ENCODE measurements around the gene NKAIN1. TPM values are rescaled to one million over a fixed set of nuclear protein-coding genes. Genes with fewer than 3 reads are reported as not detected.
A peak's percentile ranks its signal among the peaks of the same experiment; 100 is the strongest.
"Not testable (repeated sequence)": the region's sequence is repeated elsewhere in the genome, so short reads cannot be mapped to it uniquely, and the experiment has no call there.

Gene NKAIN1
- total RNA-seq, 4 donors from 2014 or later = 0.09 to 0.30 (median 0.12) TPM; not detected in 1

DNA sequence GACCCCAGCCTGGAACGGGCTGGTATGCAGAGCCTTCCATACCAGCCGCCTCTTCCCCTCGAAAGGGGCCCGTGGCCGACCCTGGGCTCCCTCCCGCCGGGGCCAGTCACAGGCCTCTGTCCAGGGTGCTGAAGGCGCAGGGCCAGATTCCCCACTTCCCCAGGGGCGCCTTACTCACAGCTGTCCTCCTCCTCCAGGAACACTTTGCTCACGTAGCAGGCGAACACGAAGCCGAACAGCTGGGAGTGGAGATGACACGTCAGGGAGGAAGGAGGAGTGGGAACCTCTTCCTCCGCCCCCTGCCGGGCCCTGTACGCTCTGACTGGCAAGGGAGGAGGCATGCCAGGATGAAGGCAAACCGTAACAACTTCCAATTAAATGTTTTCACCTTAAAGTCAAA, 57.3 kb downstream of the NKAIN1 start:
- 3 to 4% methylated on average over 8 of the region's 18 CpGs for WGBS, 2 donors
- H3K4me1 ChIP-seq = peaks cover 13 to 25% (median 13%) of the 10 kb centered on the region in 3 donors
- H3K27me3 ChIP-seq = peaks cover 0 to 72% (median 0%) of the 10 kb centered on the region in 4 donors
- peak; percentile 10 for DNase-seq
- H3K4me3 ChIP-seq = peak overlapping the region in 3 of 4 donors; percentile 19 to 40 (median 32)
- H3K36me3 ChIP-seq = no peaks in the 10 kb centered on the region
- TF ChIP-seq, protein P1, sequence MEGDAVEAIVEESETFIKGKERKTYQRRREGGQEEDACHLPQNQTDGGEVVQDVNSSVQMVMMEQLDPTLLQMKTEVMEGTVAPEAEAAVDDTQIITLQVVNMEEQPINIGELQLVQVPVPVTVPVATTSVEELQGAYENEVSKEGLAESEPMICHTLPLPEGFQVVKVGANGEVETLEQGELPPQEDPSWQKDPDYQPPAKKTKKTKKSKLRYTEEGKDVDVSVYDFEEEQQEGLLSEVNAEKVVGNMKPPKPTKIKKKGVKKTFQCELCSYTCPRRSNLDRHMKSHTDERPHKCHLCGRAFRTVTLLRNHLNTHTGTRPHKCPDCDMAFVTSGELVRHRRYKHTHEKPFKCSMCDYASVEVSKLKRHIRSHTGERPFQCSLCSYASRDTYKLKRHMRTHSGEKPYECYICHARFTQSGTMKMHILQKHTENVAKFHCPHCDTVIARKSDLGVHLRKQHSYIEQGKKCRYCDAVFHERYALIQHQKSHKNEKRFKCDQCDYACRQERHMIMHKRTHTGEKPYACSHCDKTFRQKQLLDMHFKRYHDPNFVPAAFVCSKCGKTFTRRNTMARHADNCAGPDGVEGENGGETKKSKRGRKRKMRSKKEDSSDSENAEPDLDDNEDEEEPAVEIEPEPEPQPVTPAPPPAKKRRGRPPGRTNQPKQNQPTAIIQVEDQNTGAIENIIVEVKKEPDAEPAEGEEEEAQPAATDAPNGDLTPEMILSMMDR (IDR thresholded peaks at IDR 0.05) = peak in 3 of 6 experiments; percentile 24 to 71 (median 30)
- TF ChIP-seq POLR2A (IDR thresholded peaks at IDR 0.05) = no peak
- intact Hi-C loops (cut with DNase I) = loop anchor here (10.0 kb wide), 1 partner anchor 362 kb away; no protein-coding TSS in a partner anchor
- no peaks in the 10 kb centered on the region for H3K9me3 ChIP-seq
- peak overlapping the region in 3 of 4 donors; percentile 53 to 82 (median 75) for H3K27ac ChIP-seq

- Histone ChIP-seq H3K9me3 (no peaks in the 10 kb centered on the region), H3K4me1 (peaks cover 13 to 25% (median 13%) of the 10 kb centered on the region in 3 donors), H3K27me3 (peaks cover 0 to 66% (median 0%) of the 10 kb centered on the region in 4 donors), H3K4me3 (peak overlapping the region in 3 of 4 donors; percentile 19 to 40 (median 32)), H3K27ac (peak overlapping the region in 2 of 4 donors; percentile 19 to 82), H3K36me3 (no peaks in the 10 kb centered on the region)
- TF ChIP-seq POLR2A (IDR thresholded peaks at IDR 0.05) = no peak
- TF ChIP-seq, protein P1 (IDR thresholded peaks at IDR 0.05) = peak; percentile 30 to 88 (median 68)
- WGBS, 2 donors = 1 to 9% methylated on average over 4 to 23 of the region's 52 CpGs
- intact Hi-C loops (cut with DNase I) = loop anchor here (10.0 kb wide), 1 partner anchor 363 kb away; no protein-coding TSS in a partner anchor
- DNase-seq = no peak
Measured at GRCh38 chr1:31181515-31182343, 58.0 kb downstream of the NKAIN1 start.

DNA sequence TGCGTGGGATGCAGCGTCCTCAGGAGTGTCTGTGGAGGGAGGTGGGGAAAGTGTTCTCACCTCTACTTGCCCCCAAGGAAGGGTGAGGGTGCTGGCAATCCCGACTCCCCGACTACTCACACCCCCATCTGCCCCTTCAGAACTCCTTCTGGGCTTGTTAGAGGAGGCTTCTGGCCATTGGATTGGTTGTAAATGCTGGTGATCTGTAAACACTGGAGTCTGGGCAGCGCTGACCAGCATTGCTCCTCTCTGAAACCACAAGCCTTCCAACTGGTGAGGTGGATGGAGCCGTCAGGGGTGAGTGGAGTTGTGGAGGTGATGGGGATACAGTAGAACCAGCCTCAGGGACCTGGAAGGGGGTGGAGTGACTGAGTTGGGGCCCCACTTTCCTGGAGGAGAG, 59.3 kb downstream of the NKAIN1 start:
- intact Hi-C loops (cut with DNase I) = loop anchor here (10.0 kb wide), 1 partner anchor 364 kb away; no protein-coding TSS in a partner anchor
- no peaks in the 10 kb centered on the region for H3K9me3 ChIP-seq
- no peaks in the 10 kb centered on the region for H3K36me3 ChIP-seq
- no peak overlapping the region for H3K4me3 ChIP-seq
- DNase-seq = no peak
- H3K27ac ChIP-seq = no peak overlapping the region
- TF ChIP-seq POLR2A (IDR thresholded peaks at IDR 0.05) = no peak
- TF ChIP-seq, protein P1 (IDR thresholded peaks at IDR 0.05) = no peak
- peaks cover 13 to 25% (median 13%) of the 10 kb centered on the region in 3 donors for H3K4me1 ChIP-seq
- WGBS, 2 donors = 72 to 88% methylated on average over 4 to 5 of the region's 6 CpGs
- H3K27me3 ChIP-seq = peaks cover 0 to 64% (median 0%) of the 10 kb centered on the region in 4 donors

- no CpG with 5 or more reads among the region's 33 CpGs for WGBS, 2 donors
- H3K36me3 ChIP-seq; H3K27ac ChIP-seq; H3K9me3 ChIP-seq; intact Hi-C loops (cut with DNase I); H3K4me3 ChIP-seq; DNase-seq: not testable (repeated sequence)
- peaks cover 2 to 32% (median 4%) of the 10 kb centered on the region in 3 donors for H3K4me1 ChIP-seq
- H3K27me3 ChIP-seq = peaks cover 0 to 34% (median 0%) of the 10 kb centered on the region in 4 donors
Measured at GRCh38 chr1:31176291-31176690, 63.4 kb downstream of the NKAIN1 start.

- Histone ChIP-seq H3K27me3 (no peaks in the 10 kb centered on the region), H3K4me1 (peaks cover 6 to 43% (median 12%) of the 10 kb centered on the region in 3 donors), H3K36me3 (no peaks in the 10 kb centered on the region), H3K9me3 (no peaks in the 10 kb centered on the region), H3K4me3 (no peak overlapping the region), H3K27ac (peak overlapping the region; percentile 74 to 89 (median 85))
- DNase-seq = no peak
- intact Hi-C loops (cut with DNase I) = no loop called here
- 76 to 80% methylated on average over 2 of the region's 4 CpGs for WGBS, 2 donors
- no peak for TF ChIP-seq POLR2A (IDR thresholded peaks at IDR 0.05)
- TF ChIP-seq, protein P1 (IDR thresholded peaks at IDR 0.05) = no peak
Measured at GRCh38 chr1:31170486-31170735, 69.3 kb downstream of the NKAIN1 start.

All from esophagus squamous epithelium (tissue), 5 donors.